Measurements from ENCODE around the gene ZNFX1. TPM values are rescaled to one million over a fixed set of nuclear protein-coding genes. Genes with fewer than 3 reads are reported as not detected.
A peak's percentile ranks its signal among the peaks of the same experiment; 100 is the strongest.
"Not testable (repeated sequence)": the region's sequence is repeated elsewhere in the genome, so short reads cannot be mapped to it uniquely, and the experiment has no call there.

Gene ZNFX1
- polyA plus RNA-seq, 1 of the 3 experiments (the other 2 are of a cell fraction): 3.9 TPM

DNA sequence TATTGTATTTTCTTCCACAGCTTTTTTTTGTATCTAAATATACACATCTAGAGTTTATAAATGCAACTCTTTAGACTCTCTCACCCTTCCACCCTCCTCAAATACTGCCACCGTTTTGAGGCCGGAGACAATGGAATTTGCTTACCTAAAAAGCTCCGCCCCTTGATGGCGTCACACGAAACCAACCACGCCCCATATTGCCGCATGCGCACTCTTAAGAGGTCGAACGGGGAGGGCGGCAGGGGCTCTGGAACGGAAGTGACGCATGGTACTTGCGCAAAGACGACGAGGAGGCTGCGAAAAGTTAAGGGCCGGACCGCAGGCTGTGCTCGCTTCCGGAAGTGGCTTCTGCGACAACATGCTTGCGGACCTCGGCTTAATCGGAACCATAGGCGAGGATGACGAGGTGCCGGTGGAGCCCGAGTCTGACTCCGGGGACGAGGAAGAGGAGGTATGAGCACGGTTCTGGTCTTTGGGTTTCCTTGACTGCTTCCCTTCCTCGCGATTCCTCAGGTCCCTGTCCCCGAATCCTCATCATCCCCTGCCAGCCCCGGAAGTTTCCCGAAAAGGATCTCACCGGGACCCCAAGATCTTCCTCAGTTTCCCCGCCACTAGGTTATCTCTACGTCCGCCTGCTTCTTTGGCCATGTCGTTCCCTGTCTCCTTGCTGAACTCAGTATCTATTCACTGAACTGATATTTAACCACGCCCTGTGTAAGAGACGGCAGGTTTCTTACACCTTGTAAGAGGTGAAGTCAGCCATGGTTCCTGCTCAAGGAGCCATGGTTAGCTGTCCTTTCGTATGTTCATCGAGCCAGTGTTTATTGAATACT is 58.5 kb downstream of the ZNFX1 start, which contains the start of gene DDX27 (continued):
- TF ChIP-seq MEF2A (IDR thresholded peaks at IDR 0.05; ENCODE audit: borderline replicate concordance, low read depth) (no peak), FOSL2 (IDR thresholded peaks at IDR 0.05; ENCODE audit: borderline replicate concordance, low read depth) (no peak), EP300 (IDR thresholded peaks at IDR 0.05; ENCODE audit: borderline replicate concordance in 1 of 2, low read depth in 1 of 2, low read length in 1 of 2) (no peak), EZH2phosphoT487 (IDR thresholded peaks at IDR 0.05; ENCODE audit: borderline replicate concordance, low read depth) (no peak), NRF1 (IDR thresholded peaks at IDR 0.05; ENCODE audit: low read depth, low read length) (peak; percentile 81), FOXM1 (IDR thresholded peaks at IDR 0.05; ENCODE audit: low read depth) (no peak), SIN3A (IDR thresholded peaks at IDR 0.05; ENCODE audit: borderline replicate concordance, low read depth, low read length) (0 out of 2 replicates have a peak, but pooled peaks have one; percentile 46), TAF1 (IDR thresholded peaks at IDR 0.05; ENCODE audit: borderline replicate concordance, low read depth, low read length) (peak; percentile 69; the same call in 1 of the 2 replicates)
- TF ChIP-seq, protein P1, sequence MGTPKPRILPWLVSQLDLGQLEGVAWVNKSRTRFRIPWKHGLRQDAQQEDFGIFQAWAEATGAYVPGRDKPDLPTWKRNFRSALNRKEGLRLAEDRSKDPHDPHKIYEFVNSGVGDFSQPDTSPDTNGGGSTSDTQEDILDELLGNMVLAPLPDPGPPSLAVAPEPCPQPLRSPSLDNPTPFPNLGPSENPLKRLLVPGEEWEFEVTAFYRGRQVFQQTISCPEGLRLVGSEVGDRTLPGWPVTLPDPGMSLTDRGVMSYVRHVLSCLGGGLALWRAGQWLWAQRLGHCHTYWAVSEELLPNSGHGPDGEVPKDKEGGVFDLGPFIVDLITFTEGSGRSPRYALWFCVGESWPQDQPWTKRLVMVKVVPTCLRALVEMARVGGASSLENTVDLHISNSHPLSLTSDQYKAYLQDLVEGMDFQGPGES (IDR thresholded peaks at IDR 0.05; ENCODE audit: low read depth, low read length): no peak
- TF ChIP-seq, protein P2, sequence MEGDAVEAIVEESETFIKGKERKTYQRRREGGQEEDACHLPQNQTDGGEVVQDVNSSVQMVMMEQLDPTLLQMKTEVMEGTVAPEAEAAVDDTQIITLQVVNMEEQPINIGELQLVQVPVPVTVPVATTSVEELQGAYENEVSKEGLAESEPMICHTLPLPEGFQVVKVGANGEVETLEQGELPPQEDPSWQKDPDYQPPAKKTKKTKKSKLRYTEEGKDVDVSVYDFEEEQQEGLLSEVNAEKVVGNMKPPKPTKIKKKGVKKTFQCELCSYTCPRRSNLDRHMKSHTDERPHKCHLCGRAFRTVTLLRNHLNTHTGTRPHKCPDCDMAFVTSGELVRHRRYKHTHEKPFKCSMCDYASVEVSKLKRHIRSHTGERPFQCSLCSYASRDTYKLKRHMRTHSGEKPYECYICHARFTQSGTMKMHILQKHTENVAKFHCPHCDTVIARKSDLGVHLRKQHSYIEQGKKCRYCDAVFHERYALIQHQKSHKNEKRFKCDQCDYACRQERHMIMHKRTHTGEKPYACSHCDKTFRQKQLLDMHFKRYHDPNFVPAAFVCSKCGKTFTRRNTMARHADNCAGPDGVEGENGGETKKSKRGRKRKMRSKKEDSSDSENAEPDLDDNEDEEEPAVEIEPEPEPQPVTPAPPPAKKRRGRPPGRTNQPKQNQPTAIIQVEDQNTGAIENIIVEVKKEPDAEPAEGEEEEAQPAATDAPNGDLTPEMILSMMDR (IDR thresholded peaks at IDR 0.05): no peak
- TF ChIP-seq, protein P3, sequence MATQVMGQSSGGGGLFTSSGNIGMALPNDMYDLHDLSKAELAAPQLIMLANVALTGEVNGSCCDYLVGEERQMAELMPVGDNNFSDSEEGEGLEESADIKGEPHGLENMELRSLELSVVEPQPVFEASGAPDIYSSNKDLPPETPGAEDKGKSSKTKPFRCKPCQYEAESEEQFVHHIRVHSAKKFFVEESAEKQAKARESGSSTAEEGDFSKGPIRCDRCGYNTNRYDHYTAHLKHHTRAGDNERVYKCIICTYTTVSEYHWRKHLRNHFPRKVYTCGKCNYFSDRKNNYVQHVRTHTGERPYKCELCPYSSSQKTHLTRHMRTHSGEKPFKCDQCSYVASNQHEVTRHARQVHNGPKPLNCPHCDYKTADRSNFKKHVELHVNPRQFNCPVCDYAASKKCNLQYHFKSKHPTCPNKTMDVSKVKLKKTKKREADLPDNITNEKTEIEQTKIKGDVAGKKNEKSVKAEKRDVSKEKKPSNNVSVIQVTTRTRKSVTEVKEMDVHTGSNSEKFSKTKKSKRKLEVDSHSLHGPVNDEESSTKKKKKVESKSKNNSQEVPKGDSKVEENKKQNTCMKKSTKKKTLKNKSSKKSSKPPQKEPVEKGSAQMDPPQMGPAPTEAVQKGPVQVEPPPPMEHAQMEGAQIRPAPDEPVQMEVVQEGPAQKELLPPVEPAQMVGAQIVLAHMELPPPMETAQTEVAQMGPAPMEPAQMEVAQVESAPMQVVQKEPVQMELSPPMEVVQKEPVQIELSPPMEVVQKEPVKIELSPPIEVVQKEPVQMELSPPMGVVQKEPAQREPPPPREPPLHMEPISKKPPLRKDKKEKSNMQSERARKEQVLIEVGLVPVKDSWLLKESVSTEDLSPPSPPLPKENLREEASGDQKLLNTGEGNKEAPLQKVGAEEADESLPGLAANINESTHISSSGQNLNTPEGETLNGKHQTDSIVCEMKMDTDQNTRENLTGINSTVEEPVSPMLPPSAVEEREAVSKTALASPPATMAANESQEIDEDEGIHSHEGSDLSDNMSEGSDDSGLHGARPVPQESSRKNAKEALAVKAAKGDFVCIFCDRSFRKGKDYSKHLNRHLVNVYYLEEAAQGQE (IDR thresholded peaks at IDR 0.05; ENCODE audit: low read depth, low read length): no peak; the same call in 1 of the 2 replicates
- TF ChIP-seq, protein P4, sequence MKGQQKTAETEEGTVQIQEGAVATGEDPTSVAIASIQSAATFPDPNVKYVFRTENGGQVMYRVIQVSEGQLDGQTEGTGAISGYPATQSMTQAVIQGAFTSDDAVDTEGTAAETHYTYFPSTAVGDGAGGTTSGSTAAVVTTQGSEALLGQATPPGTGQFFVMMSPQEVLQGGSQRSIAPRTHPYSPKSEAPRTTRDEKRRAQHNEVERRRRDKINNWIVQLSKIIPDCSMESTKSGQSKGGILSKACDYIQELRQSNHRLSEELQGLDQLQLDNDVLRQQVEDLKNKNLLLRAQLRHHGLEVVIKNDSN (IDR thresholded peaks at IDR 0.05; ENCODE audit: borderline replicate concordance, low read depth): no peak
- TF ChIP-seq, protein P5, sequence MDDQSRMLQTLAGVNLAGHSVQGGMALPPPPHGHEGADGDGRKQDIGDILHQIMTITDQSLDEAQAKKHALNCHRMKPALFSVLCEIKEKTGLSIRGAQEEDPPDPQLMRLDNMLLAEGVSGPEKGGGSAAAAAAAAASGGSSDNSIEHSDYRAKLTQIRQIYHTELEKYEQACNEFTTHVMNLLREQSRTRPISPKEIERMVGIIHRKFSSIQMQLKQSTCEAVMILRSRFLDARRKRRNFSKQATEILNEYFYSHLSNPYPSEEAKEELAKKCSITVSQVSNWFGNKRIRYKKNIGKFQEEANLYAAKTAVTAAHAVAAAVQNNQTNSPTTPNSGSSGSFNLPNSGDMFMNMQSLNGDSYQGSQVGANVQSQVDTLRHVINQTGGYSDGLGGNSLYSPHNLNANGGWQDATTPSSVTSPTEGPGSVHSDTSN (IDR thresholded peaks at IDR 0.05): no peak

DNA sequence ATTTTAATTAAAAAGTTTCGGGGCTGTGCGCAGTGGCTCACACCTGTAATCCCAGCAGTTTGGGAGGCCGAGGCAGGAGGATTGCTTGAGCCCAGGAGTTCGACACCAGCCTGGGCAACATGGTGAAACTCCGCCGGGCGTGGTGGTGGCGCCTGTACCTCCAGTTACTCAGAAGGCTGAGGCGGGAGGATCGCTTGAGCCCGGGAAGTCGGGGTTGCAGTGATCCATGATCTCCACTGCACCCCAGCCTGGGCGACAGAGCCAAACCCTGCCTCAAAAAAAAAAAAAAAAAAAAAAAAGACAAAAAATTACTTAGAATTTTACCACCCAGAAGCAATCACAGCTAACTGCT is 59.1 kb downstream of the ZNFX1 start:
- peak overlapping the region; percentile 74 for H3K9ac ChIP-seq

More for the DNA sequence above, 59.1 kb downstream of the ZNFX1 start:
- H3K9me3 ChIP-seq; H4K20me1 ChIP-seq (ENCODE audit: insufficient read depth); H3K27me3 ChIP-seq (ENCODE audit: insufficient read depth); DNase-seq; H3K9me2 ChIP-seq; H3F3A ChIP-seq (replicated peaks; ENCODE audit: insufficient read depth); H3K4me1 ChIP-seq (ENCODE audit: control insufficient read depth in 1 of 2, insufficient read depth in 2 of 2, low read depth in 1 of 2, low read length in 1 of 2): not testable (repeated sequence)
- H3K4me3 ChIP-seq (ENCODE audit: low read depth in 2 of 2, low read length in 1 of 2): peak overlapping the region; percentile 24 to 80; a peak in 2 of 4 replicates
- CTCF ChIA-PET: interaction anchor here (6.4 kb wide), 1 partner anchor 84 kb away, joined by 112 read pairs; no protein-coding TSS in a partner anchor
- 49% methylated on average over 13 of the region's 13 CpGs for WGBS (ENCODE audit: low lambda C conversion rate)
- H3K4me2 ChIP-seq: peak overlapping the region; percentile 84
- peaks cover 16 to 19% of the 10 kb centered on the region in 2 experiments for H3K36me3 ChIP-seq (replicated peaks in 1 of 2; ENCODE audit: control insufficient read depth in 1 of 2, insufficient read depth in 2 of 2, low read length in 1 of 2)
- H3K79me2 ChIP-seq (ENCODE audit: insufficient read depth): peaks cover 24% of the 10 kb centered on the region
- peak overlapping the region; percentile 78 for H2AFZ ChIP-seq (ENCODE audit: low read depth)
- POLR2A ChIA-PET: interaction anchor here (0.8 to 1.2 kb wide), 3 partner anchors 30 to 94 kb away, joined by 3 to 7 read pairs (median 4); partner anchors contain the start of gene STAU1
- H3K27ac ChIP-seq (ENCODE audit: low read depth in 2 of 2, low read length in 1 of 2): peak overlapping the region; percentile 65 to 69
